Medulla oblongata (tissue), 1 donor: ENCODE data around the gene OR2T27.
"Not testable (repeated sequence)": the region's sequence is repeated elsewhere in the genome, so short reads cannot be mapped to it uniquely, and the experiment has no call there.

Experiments
- DNase-seq: peaks from one replicate; pipeline ENCODE4 v3.0.0-alpha.2; 2015; ENCODE audit errors: extremely low spot score

OR2T27 gene

DNA sequence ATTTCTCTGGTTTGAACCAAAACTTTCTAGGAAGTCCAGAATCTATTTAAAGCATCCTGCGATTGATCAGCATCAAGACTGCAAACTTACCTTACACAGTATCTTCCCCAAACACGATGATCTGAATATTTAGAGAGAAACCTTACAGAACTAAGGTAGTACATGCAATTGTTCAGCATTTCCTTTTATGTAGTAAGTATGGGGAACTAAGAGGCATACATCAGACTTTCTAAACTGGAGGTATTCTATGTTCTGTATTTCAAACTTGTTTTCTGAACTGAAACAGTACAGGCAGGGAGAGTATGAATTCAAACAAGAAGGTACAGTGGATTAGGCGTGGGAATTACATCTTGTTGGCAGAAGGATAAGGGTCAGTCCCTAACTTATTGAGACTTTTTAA is at the start of gene OR2T27:
OR2T27 (minus strand) TSS at position 175 of the 400 bp plus-strand sequence. CDS start 4,644 bp downstream, outside the sequence.
- not testable (repeated sequence) for DNase-seq

- no peak for DNase-seq
Observed at GRCh38 chr1:248704606-248705005, 49.3 kb upstream of the OR2T27 start.

GRCh38 chr1:248703674-248704073 is 48.3 kb upstream of the OR2T27 start:
- no peak for DNase-seq

DNA sequence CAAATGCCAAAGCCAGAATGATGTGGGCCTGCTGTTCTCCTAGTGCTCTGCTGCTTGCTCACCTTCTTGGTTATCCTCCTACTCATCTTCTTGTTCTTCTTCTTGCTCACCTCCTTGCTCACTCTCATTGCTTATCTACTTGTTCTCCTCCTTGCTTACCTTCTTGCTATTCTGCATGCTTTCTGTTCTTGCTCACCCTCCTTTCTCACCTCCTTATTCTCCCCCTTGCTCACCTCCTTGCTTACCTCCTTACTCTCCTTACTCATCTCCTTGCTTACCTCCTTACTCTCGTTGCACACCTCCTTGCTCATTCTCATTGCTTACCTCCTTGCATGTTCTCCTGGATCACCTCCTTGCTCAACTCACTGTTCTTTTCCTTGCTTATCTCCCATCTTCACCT is 47.4 kb upstream of the OR2T27 start, which contains the start of gene OR14I1:
OR14I1 (minus strand) TSS at position 53 of the 400 bp plus-strand sequence.
- no peak for DNase-seq

DNA sequence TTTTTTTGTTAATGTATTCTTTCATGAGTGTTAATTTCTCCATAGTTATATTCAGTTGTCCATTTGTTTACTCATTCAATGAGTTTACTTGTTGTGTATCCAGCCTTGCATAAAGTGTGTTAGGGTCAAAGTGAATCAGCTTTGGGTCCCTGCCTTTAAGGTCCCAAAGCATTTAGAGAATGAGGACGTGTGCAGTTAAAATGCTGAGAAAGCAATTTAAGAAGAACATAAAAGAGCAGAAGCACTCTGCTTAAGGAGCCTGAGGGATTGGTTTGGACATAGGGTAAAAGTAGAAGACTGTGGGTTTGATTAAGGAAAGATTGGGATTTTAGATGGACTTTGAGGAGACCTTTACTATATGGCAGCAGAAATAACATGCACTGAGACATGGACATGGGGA is 43.8 kb upstream of the OR2T27 start:
- no peak for DNase-seq

DNA sequence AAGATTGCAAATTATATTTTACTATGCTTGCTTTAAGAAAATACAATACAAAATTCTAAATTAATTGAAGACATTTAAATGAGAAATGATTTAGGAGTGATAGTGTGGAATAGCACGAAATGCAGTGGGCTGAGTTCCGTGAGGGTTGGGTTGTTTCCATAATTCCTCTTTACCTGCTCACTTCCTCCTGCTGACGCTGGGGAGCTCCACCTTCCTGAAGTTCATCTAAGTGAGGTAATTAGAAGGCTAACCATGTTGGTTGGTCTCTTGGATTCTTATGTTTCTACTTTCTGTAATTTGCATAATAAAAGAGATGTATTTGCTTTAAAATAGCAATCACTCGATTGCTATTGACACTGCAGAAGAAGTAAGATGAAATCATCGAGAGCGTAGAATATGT is 42.6 kb upstream of the OR2T27 start:
- no peak for DNase-seq

GRCh38 chr1:248696774-248697173 is 41.4 kb upstream of the OR2T27 start:
- DNase-seq: no peak

- peak; percentile 19 for DNase-seq
Observed at GRCh38 chr1:248696261-248696660, 40.9 kb upstream of the OR2T27 start.

DNA sequence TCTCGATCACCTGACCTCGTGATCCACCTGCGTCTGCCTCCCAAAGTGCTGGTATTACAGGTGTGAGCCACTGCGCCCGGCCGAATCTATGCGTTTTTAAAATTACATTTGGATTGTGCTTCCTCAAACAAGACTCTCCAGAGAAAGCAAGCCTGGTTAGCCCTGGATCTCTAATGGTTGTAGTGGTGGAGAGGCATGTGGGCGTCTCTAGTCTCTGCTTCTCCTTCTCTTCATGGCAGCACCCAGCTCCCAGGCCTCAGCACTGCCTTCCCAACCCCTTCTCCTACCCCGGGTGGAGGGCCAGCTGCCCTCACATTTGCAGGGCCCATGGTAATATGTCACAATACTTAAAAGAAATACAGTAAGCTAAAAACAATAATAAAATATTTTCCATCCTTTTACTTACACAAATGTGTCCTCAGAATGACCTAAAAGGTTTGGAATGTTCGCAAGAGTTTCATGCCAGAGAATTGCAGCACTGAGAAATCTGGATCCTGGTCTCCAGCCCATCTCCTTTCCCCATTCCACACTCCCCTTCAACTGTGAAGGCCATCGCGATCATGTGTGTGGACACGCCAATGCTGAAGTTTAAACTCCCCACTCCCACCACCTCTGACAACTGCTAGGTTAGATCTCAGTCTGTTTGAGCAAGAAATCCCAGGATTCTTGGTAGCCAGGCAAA is 40.3 kb upstream of the OR2T27 start:
- DNase-seq: no peak

- DNase-seq: no peak
Observed at GRCh38 chr1:248691567-248692155, 36.3 kb upstream of the OR2T27 start.

DNA sequence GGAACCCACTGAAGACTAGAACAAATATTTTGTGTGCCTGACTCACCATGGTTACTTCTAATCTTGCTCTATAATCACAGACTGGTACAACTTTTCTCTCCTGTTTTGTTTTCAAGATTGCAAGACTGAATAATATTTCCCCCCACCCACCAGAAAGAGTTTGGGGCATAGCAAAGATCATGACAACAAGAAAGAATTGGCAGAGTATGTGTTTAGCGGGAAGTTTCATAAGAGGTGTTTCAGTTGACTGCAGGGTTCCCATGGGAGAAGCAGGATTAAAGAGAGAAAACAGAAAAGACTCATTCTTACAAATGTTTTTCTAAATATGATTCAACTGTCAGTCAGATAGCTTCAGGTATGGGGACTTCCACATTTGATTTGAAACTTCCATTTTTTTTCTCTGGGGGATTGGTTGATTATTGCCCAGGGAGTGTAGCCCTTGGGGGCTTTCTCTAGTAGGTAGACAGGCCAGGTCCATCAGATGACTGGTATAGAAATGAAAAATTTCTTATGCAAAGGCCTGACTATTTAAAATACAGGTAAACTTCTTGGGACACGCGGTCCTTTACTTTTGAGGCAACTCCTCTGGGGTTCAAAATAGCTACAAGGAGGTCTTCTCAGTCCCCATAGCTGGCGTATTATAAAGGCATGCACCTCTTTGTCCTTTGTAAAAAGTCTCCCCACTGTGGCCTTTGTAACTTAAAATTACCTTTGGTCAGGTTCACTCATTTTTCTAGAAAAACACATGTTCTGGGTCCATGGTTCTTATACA is 33.4 kb upstream of the OR2T27 start:
- no peak for DNase-seq

GRCh38 chr1:248686815-248687214 is 31.5 kb upstream of the OR2T27 start:
- no peak for DNase-seq

DNA sequence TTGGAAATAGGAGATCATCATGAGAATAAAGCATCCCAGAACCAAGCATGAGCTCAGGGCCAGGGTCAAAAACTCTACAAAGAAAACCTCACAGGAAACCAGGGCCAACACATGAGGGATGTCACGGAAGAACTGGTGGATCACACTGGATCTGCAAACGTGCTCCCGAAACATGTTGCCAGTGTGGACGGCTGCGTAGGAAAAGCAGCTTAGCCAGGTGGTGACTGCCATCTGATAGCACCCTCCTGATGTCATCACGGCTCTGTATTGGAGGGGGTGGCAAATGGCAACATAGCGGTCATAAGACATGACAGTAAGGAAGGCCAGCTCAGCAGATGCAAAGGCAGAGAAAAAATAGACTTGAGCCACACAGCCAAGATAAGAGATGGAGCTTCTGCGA is 26.3 kb upstream of the OR2T27 start:
- DNase-seq: no peak

DNA sequence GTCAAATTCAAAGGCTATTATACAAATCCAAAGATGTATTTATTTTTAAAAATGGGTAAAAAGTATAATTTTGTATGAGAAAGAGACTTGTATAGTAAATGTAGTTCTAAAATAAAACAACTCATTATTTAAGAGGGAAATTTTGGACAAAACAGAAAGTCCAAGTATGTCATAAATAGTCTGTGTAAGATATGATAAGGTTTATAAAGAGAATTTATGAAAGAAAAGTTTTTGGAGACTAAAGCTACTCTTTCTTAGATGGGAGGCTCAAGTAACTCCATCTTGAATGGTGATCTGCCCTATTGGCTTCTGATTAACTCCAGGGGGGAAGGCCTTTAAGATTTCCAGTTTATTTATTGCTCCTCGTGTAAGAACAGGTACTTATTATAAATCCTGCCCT is 14.7 kb upstream of the OR2T27 start:
- DNase-seq: no peak

DNA sequence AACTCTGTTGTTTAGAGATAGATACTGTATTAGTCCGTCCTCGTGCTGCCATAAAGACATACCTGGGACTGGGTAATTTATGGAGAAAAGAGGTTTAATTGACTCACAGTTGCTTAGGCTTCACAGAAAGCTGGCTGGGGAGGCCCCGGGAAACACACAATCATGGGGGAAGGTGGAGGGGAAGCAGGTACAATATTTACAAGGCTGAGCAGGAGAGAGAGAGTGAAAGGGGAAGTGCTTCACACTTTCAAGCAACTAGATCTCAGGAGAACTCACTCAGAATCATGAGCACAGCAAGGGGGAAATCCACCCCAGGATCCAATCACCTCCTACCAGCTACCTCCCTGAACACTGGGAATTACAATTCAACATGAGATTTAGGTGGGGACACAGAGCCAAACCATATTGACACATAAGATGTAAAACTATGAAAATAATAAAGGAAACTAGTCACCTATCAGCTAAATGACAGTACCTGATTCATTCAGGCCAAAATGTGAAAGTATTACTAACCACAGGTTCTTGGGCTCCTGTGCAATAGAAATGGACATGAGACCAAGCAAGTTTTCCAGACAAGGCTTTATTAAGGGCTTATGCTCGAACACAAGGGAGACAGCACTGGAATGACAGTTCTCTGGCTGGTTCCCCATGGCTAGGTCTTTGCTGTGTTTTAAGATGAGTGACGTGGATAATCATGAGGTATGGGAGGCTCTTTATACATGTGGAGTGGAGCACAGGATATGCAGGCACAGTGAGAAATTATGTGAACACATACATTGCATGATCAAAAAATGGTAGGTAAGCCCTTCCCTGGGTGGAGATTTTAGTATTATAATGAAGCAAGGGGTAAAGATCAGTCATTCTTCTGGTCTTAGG is 8.4 kb upstream of the OR2T27 start:
- DNase-seq: not testable (repeated sequence)

GRCh38 chr1:248656797-248657196 is 1.5 kb upstream of the OR2T27 start:
- not testable (repeated sequence) for DNase-seq

DNA sequence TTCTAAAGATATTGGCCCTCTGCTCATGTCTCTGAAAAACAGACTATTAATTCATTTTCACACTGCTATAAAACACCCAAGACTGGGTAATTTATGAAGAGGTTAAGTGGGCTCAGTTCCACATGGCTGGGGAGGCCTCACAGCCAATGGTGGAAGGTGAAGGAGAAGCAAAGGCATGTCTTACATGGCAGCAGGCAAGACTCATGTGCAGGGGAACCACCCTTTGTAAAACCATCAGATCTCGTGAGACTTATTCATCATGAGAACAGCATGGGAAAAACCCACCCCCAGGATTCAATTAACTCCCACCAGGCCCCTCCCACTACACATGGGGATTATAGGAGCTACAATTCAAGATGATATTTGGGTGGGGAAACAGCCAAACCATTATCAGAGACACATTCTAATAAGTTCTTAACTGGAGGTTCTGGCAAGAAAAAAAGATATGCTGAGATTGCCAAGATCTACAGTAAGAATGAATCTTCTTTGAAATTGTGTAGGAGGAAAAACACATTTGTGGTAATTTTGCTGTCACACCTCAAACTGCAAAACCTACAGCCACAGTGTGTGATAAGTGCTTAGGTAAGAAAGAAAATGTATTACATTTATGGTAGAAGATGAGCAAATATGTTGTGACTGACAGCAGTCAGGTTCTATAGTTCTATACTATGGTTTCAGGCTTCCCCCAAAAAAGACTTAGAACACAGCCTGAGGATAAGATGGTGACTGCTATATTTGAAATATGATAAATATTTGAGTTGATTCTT is 6.4 kb downstream of the OR2T27 start:
- not testable (repeated sequence) for DNase-seq

GRCh38 chr1:248645178-248645577 is 10.2 kb downstream of the OR2T27 start, which contains the start of gene OR2T35:
Gene OR2T35 (minus strand): TSS chr1:248645278. CDS start chr1:248639258, 6,020 bp downstream.
- not testable (repeated sequence) for DNase-seq

DNA sequence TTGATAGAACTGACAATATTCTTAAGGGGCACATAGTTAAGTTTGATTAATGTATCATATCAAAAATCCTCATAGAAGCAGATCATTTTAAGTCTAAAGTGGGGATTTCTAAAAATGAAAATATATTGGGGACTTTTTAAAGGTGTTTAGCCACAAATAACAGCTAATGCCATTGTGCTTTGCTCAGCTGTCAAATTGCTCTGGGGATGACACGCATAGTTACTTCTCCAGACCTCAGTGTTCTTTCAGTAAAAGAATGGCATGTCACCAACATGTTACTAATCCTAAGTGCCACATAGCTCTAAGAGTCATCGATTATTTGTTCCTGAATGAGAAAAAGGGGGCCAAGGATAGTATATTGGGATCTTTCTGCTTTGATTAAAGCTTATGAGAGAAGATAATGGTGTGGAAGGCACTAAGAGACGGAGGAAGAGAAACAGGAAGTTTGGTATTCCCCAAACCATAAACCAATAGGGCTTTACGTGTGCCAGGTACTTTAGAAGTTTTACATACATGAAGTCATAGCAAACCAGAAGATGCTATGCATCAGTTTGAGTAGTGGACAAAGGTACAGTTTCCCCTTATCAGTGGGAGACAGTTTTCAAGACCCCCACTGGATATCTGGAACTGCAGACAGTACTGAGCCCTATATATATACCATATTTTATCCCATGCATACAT is 12.2 kb downstream of the OR2T27 start:
- not testable (repeated sequence) for DNase-seq

DNA sequence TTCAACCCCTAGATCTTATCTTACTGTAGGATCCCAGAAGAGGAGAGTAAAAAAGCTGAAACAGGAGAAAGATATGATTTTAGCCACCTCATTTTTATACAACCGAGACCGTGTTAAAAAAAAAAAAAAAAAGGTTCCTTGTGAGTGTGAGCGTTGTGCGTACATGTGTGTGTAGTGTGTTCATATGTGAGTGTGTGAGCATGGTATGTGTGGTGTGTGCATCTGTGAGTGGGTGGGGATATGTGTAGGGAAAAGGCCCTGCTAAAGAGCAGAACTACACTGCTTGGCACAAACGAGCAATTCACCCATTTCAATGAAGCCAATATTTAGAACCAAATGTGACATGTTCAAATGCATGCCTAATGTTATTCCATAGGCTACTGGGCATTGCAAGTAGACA is 13.7 kb downstream of the OR2T27 start:
- DNase-seq: not testable (repeated sequence)
